GM12892 (cell line): Measurements from ENCODE around the gene SLC9A9.

Experiments
- DNase-seq: peaks from one replicate; pipeline ENCODE4 v3.0.0; 2011; ENCODE audit not compliant: insufficient read length
- FAIRE-seq: peaks from 2 replicates; lab custom pipeline; 2011; peaks lifted over from hg19 to GRCh38; lab: Jason Lieb, UNC
- POLR2A ChIP-seq: IDR thresholded peaks from 2 replicates; pipeline ENCODE4 v1.6.1; 2011; ENCODE audit warnings: low read depth, low read length, control low read depth
- POLR2AphosphoS5 ChIP-seq: IDR thresholded peaks from 2 replicates; pipeline ENCODE4 v1.6.1; 2011; ENCODE audit warnings: low read depth, low read length, control low read depth
- TAF1 ChIP-seq: IDR thresholded peaks from 2 replicates; pipeline ENCODE4 v1.6.1; 2011; ENCODE audit warnings: low read depth, mild to moderate bottlenecking, control low read depth, low read length, borderline replicate concordance

SLC9A9 gene

GRCh38 chr3:143309705-143310104, 538.6 kb downstream of the SLC9A9 start:
- DNase-seq (no peak), FAIRE-seq (no peak)
- TF ChIP-seq TAF1 = no peak

GRCh38 chr3:143307613-143308183, 540.6 kb downstream of the SLC9A9 start:
- DNase-seq = peak; percentile 18
- no peak for FAIRE-seq
- TF ChIP-seq POLR2AphosphoS5 (no peak), TAF1 (no peak), POLR2A (no peak)

GRCh38 chr3:143306407-143306806, 541.9 kb downstream of the SLC9A9 start:
- DNase-seq (no peak), FAIRE-seq (no peak)
- TF ChIP-seq TAF1 (no peak), POLR2A (no peak), POLR2AphosphoS5 (no peak)

- no peak for TF ChIP-seq POLR2A
- TF ChIP-seq POLR2AphosphoS5 = no peak
- no peak for TF ChIP-seq TAF1
- no peak for DNase-seq
- no peak for FAIRE-seq
These were observed 545.6 kb downstream of the SLC9A9 start for GRCh38 chr3:143302638-143303171.

- no peak for FAIRE-seq
- no peak for DNase-seq
- TF ChIP-seq POLR2AphosphoS5 (no peak), TAF1 (no peak), POLR2A (no peak)
These were observed 547.0 kb downstream of the SLC9A9 start for GRCh38 chr3:143301031-143301901.

GRCh38 chr3:143298886-143299535, 549.3 kb downstream of the SLC9A9 start:
- FAIRE-seq = peak; percentile 48
- no peak for DNase-seq
- TF ChIP-seq POLR2A (no peak), POLR2AphosphoS5 (no peak), TAF1 (no peak)

- DNase-seq = no peak
These were observed 549.9 kb downstream of the SLC9A9 start for GRCh38 chr3:143298380-143298779.

GRCh38 chr3:143295201-143296080, 552.8 kb downstream of the SLC9A9 start:
- no peak for TF ChIP-seq POLR2AphosphoS5
- TF ChIP-seq TAF1 = no peak
- TF ChIP-seq POLR2A = no peak
- DNase-seq (no peak), FAIRE-seq (peak; percentile 64)

More at GRCh38 chr3:143298380-143298779, 549.9 kb downstream of the SLC9A9 start:
- no peak for TF ChIP-seq TAF1
- no peak for TF ChIP-seq POLR2A
- TF ChIP-seq POLR2AphosphoS5 = no peak
- FAIRE-seq = no peak

- FAIRE-seq = peak; percentile 60
- DNase-seq = no peak
- TF ChIP-seq POLR2AphosphoS5 (no peak), POLR2A (no peak), TAF1 (no peak)
These were observed 554.1 kb downstream of the SLC9A9 start for GRCh38 chr3:143294188-143294587.

GRCh38 chr3:143291836-143292447, 556.3 kb downstream of the SLC9A9 start:
- DNase-seq = no peak
- TF ChIP-seq POLR2AphosphoS5 (no peak), POLR2A (no peak), TAF1 (no peak)
- FAIRE-seq = no peak

GRCh38 chr3:143288944-143289343, 559.3 kb downstream of the SLC9A9 start:
- TF ChIP-seq POLR2A = no peak
- TF ChIP-seq TAF1 = no peak
- TF ChIP-seq POLR2AphosphoS5 = no peak
- no peak for DNase-seq
- FAIRE-seq = no peak
